ENCODE measurements around the gene AP5B1.

- TF ChIP-seq, protein P1, sequence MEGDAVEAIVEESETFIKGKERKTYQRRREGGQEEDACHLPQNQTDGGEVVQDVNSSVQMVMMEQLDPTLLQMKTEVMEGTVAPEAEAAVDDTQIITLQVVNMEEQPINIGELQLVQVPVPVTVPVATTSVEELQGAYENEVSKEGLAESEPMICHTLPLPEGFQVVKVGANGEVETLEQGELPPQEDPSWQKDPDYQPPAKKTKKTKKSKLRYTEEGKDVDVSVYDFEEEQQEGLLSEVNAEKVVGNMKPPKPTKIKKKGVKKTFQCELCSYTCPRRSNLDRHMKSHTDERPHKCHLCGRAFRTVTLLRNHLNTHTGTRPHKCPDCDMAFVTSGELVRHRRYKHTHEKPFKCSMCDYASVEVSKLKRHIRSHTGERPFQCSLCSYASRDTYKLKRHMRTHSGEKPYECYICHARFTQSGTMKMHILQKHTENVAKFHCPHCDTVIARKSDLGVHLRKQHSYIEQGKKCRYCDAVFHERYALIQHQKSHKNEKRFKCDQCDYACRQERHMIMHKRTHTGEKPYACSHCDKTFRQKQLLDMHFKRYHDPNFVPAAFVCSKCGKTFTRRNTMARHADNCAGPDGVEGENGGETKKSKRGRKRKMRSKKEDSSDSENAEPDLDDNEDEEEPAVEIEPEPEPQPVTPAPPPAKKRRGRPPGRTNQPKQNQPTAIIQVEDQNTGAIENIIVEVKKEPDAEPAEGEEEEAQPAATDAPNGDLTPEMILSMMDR (IDR thresholded peaks at IDR 0.05) = no peak
- no peak for TF ChIP-seq POLR2A (IDR thresholded peaks at IDR 0.05)
Observed at GRCh38 chr11:65770951-65771567, 9.7 kb downstream of the AP5B1 start.

Measured in esophagus squamous epithelium (tissue), 4 donors.